Keratinocyte (primary cell): Measurements from ENCODE around the gene ZNF777. TPM values are rescaled to one million over a fixed set of nuclear protein-coding genes. Genes with fewer than 3 reads are reported as not detected.

Experiments used
- DNase-seq: peaks from one replicate; pipeline ENCODE4 v3.0.0-alpha.2; 2011; ENCODE audit warnings: low read depth, missing footprints, low spot score
- FAIRE-seq: peaks from 2 replicates; lab custom pipeline; 2011; peaks lifted over from hg19 to GRCh38; lab: Jason Lieb, UNC
- H2AFZ ChIP-seq: 2 replicates; pipeline ENCODE4 v1.6.0; 2012; ENCODE audit warnings: low read length, control low read depth, inconsistent platforms; ENCODE audit not compliant: control insufficient read depth
- H3K27ac ChIP-seq: 2 replicates; pipeline ENCODE4 v1.5.1; 2011; ENCODE audit warnings: low read length; ENCODE audit not compliant: control insufficient read depth, insufficient read depth
- H3K27me3 ChIP-seq: 3 replicates; pipeline ENCODE4 v1.6.0; 2011; ENCODE audit warnings: low read length; ENCODE audit not compliant: control insufficient read depth, insufficient read depth; ENCODE audit errors: extremely low read depth
- H3K36me3 ChIP-seq, 2 experiments: 2 replicates in 1 of 2; 3 replicates in 1 of 2; pipeline ENCODE4 v1.5.1; 2011; ENCODE audit warnings: low read length in 2 of 2, mild to moderate bottlenecking in 1 of 2; ENCODE audit not compliant: control insufficient read depth in 2 of 2, insufficient read depth in 2 of 2; ENCODE audit errors: extremely low read depth in 1 of 2
- H3K4me1 ChIP-seq: 3 replicates; pipeline ENCODE4 v1.5.1; 2011; ENCODE audit warnings: low read length; ENCODE audit not compliant: control insufficient read depth, insufficient read depth; ENCODE audit errors: extremely low read depth
- H3K4me2 ChIP-seq: 3 replicates; pipeline ENCODE4 v1.6.0; 2011; ENCODE audit warnings: low read depth, low read length; ENCODE audit not compliant: control insufficient read depth, insufficient read depth; ENCODE audit errors: extremely low read depth
- H3K4me3 ChIP-seq, 3 experiments: fragments of 200-600 bp in 1 of 3; sonication (generic) in 1 of 3; 2 replicates in 2 of 3; 3 replicates in 1 of 3; pipeline ENCODE4 v1.5.1; 2011 to 2016; ENCODE audit warnings: low read length in 3 of 3, mild to moderate bottlenecking in 3 of 3, control low read depth in 2 of 3, inconsistent platforms in 1 of 3, low read depth in 1 of 3, mixed read lengths in 1 of 3, mixed run types in 1 of 3, moderate library complexity in 1 of 3; ENCODE audit not compliant: control insufficient read depth in 2 of 3, insufficient read depth in 2 of 3; ENCODE audit errors: extremely low read depth in 1 of 3
- H3K79me2 ChIP-seq: 2 replicates; pipeline ENCODE4 v1.6.0; 2012; ENCODE audit warnings: low read length; ENCODE audit not compliant: control insufficient read depth, insufficient read depth
- H3K9ac ChIP-seq: 3 replicates; pipeline ENCODE4 v1.6.0; 2011; ENCODE audit warnings: low read length; ENCODE audit not compliant: control insufficient read depth, insufficient read depth; ENCODE audit errors: extremely low read depth
- H3K9me1 ChIP-seq: 3 replicates; pipeline ENCODE4 v1.6.0; 2011; ENCODE audit warnings: low read length; ENCODE audit not compliant: control insufficient read depth, insufficient read depth; ENCODE audit errors: extremely low read depth
- H3K9me3 ChIP-seq: 2 replicates; pipeline ENCODE4 v1.5.1; 2012; ENCODE audit warnings: low read depth, low read length; ENCODE audit not compliant: control insufficient read depth
- H4K20me1 ChIP-seq: 3 replicates; pipeline ENCODE4 v1.6.0; 2011; ENCODE audit warnings: low read length; ENCODE audit not compliant: control insufficient read depth, insufficient read depth; ENCODE audit errors: extremely low read depth
- EZH2 ChIP-seq: IDR thresholded peaks from one replicate; pipeline ENCODE4 v1.6.1; 2012; ENCODE audit warnings: inconsistent platforms, mild to moderate bottlenecking, low read length, moderate library complexity
- dilution Hi-C: fragments of 300-500 bp; cut with MboI; formaldehyde crosslinking; loops from one replicate; pipeline ENCODE4 v1.7.0; 2020; ENCODE audit warnings: low sequenced_read_pairs; ENCODE audit not compliant: extremely low pct_ligation_motif_present
- polyA plus RNA-seq, 5 experiments: library from polyadenylated mRNA; depleted of rRNA in 3 of 5; stranded (reverse) in 3 of 5; stranded (forward) in 1 of 5; unstranded in 1 of 5; fragments of >200 nt; gene quantifications; 1 replicate in 1 of 5; 2 replicates in 3 of 5; 3 replicates in 1 of 5; pipeline versions ENCODE4 v1.2.1 to v1.2.3, GENCODE V29; 2011 to 2012; ENCODE audit warnings: missing spikeins in 2 of 5, low read depth in 1 of 5, low replicate concordance in 1 of 5
- TF ChIP-seq, protein P1 (sequence below), 3 experiments: IDR thresholded peaks in 1 of 3; conservative IDR thresholded peaks in 1 of 3; optimal IDR thresholded peaks in 1 of 3; 2 replicates in 2 of 3; 3 replicates in 1 of 3; pipeline versions ENCODE3 to v1.5.1; 2011; ENCODE audit warnings: low read length in 3 of 3, mild to moderate bottlenecking in 3 of 3, moderate library complexity in 2 of 3, control low read depth in 1 of 3, inconsistent platforms in 1 of 3; ENCODE audit not compliant: insufficient read depth in 2 of 3; ENCODE audit errors: extremely low read depth in 1 of 3

Gene ZNF777
- polyA plus RNA-seq, 1 donor (not counting 4 experiments of a cell fraction or from before 2014, with no cell fraction given) = 4.8 TPM

DNA sequence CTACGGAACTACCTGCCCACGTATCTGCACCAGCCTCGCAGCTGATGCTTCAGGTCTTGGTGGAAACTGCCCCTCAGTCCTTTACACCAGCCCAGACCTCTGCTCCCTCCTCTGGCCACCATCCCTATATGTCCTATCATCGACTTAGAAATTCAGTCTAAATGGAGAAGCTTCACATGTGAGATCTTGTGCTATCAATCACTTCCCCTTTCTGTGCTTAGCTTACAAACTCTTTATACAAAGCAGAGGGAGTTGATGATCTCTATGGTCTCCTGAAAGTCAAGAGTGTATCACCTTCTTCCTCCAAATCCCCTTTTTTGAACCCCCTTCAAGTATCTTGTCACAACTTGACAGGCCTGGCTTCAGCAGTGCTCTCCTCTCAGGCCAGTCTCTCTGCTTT lies 30.7 kb downstream of the ZNF777 start:
- Histone ChIP-seq H3K79me2 (no peaks in the 10 kb centered on the region), H3K4me1 (no peaks in the 10 kb centered on the region), H3K4me3 (no peak overlapping the region), H3K27me3 (no peaks in the 10 kb centered on the region), H3K9me3 (no peaks in the 10 kb centered on the region), H4K20me1 (no peaks in the 10 kb centered on the region), H2AFZ (no peak overlapping the region), H3K36me3 (peaks cover 16 to 20% of the 10 kb centered on the region in 2 experiments), H3K9me1 (no peaks in the 10 kb centered on the region), H3K27ac (no peak overlapping the region), H3K9ac (no peak overlapping the region), H3K4me2 (no peak overlapping the region)
- DNase-seq = no peak
- TF ChIP-seq, protein P1, sequence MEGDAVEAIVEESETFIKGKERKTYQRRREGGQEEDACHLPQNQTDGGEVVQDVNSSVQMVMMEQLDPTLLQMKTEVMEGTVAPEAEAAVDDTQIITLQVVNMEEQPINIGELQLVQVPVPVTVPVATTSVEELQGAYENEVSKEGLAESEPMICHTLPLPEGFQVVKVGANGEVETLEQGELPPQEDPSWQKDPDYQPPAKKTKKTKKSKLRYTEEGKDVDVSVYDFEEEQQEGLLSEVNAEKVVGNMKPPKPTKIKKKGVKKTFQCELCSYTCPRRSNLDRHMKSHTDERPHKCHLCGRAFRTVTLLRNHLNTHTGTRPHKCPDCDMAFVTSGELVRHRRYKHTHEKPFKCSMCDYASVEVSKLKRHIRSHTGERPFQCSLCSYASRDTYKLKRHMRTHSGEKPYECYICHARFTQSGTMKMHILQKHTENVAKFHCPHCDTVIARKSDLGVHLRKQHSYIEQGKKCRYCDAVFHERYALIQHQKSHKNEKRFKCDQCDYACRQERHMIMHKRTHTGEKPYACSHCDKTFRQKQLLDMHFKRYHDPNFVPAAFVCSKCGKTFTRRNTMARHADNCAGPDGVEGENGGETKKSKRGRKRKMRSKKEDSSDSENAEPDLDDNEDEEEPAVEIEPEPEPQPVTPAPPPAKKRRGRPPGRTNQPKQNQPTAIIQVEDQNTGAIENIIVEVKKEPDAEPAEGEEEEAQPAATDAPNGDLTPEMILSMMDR (optimal IDR thresholded peaks at IDR 0.05 in 1 of 3, IDR thresholded peaks at IDR 0.05 in 1 of 3, conservative IDR thresholded peaks at IDR 0.05 in 1 of 3; ENCODE audit: extremely low read depth in 1 of 3, insufficient read depth in 2 of 3, low read length in 3 of 3) = no peak
- TF ChIP-seq EZH2 = no peak
- FAIRE-seq = no peak
- dilution Hi-C loops = no loop called here

DNA sequence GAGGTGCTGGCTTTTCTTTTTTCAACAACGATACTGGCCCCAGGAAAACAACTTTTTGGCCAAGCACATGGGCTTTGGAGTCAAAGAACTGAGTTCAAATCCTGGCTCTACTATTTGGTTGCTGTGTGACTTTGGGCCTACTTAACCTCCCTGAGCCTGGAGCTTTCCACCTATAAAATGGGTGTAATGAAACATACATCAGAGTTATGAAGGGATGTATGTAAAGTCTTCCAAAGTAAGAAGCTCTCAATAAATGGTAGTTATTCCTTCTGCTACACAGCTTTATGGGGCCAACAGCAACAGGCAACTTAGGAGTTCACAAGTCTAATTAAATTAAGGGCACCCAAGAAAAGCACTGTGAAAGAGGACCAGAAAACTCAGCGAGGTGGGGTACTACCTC lies 33.0 kb downstream of the ZNF777 start:
- DNase-seq (no peak), FAIRE-seq (no peak)
- Histone ChIP-seq H3K36me3 (peaks cover 7 to 14% of the 10 kb centered on the region in 2 experiments), H3K4me2 (no peak overlapping the region), H4K20me1 (no peaks in the 10 kb centered on the region), H3K9me1 (no peaks in the 10 kb centered on the region), H3K27ac (no peak overlapping the region), H3K79me2 (no peaks in the 10 kb centered on the region), H3K27me3 (no peaks in the 10 kb centered on the region), H3K9me3 (no peaks in the 10 kb centered on the region), H3K9ac (no peak overlapping the region), H3K4me3 (no peak overlapping the region), H3K4me1 (no peaks in the 10 kb centered on the region), H2AFZ (no peak overlapping the region)
- TF ChIP-seq EZH2 = no peak
- TF ChIP-seq, protein P1 (optimal IDR thresholded peaks at IDR 0.05 in 1 of 3, IDR thresholded peaks at IDR 0.05 in 1 of 3, conservative IDR thresholded peaks at IDR 0.05 in 1 of 3; ENCODE audit: extremely low read depth in 1 of 3, insufficient read depth in 2 of 3, low read length in 3 of 3) = no peak
- dilution Hi-C loops = no loop called here
